GM12878 (cell line): ENCODE measurements around the gene NHEJ1. TPM values are rescaled to one million over a fixed set of nuclear protein-coding genes. Genes with fewer than 3 reads are reported as not detected.

ENCODE experiments used
- ATAC-seq: fragments of 200-7000 bp; cut with Tn5 transposase; 3 replicates; pipeline ENCODE4 v1.9.1; 2020; ENCODE audit warnings: mild to moderate bottlenecking, moderate library complexity
- BruUV-seq: library from RNA; stranded (reverse); fragments of 400-500 nt; replicated peaks from 2 replicates; lab custom pipeline; 2021; lab: Mats Ljungman, UMichigan
- CTCF ChIA-PET: fragments of 300-600 bp; sonication (Branson Sonifier 250); formaldehyde crosslinking; extraction: SDS; loops from one replicate; lab custom pipeline; 2021; ENCODE audit warnings: inconsistent platforms; lab: Yijun Ruan, JAX
- POLR2A ChIA-PET: fragments of 350-600 bp; formaldehyde crosslinking; extraction: SDS; loops from one replicate; lab custom pipeline; 2021; ENCODE audit warnings: inconsistent platforms; lab: Charles Lee
- RAD21 ChIA-PET: fragments of 300-600 bp; sonication (Branson Sonifier 250); formaldehyde crosslinking; loops from one replicate; lab custom pipeline; 2023; ENCODE audit warnings: antibody characterized with exemption; ENCODE audit not compliant: unreplicated experiment; lab: Charles Lee
- SMC1A ChIA-PET: fragments of 300-600 bp; sonication (Branson Sonifier 250); formaldehyde crosslinking; loops from one replicate; lab custom pipeline; 2023; ENCODE audit not compliant: unreplicated experiment, uncharacterized antibody; lab: Charles Lee
- DNase-seq: peaks from one replicate; pipeline ENCODE4 v3.0.0-alpha.2; 2011; ENCODE audit warnings: low read depth, low spot score
- FAIRE-seq: peaks from 3 replicates; lab custom pipeline; 2011; peaks lifted over from hg19 to GRCh38; lab: Jason Lieb, UNC
- H2AFZ ChIP-seq: 2 replicates; pipeline ENCODE4 v1.6.0; 2011; ENCODE audit warnings: low read depth, low read length, control low read depth; ENCODE audit not compliant: control insufficient read depth
- H3K27ac ChIP-seq: 2 replicates; pipeline ENCODE4 v1.5.1; 2011; ENCODE audit warnings: control low read depth; ENCODE audit not compliant: control insufficient read depth, insufficient read depth
- H3K27me3 ChIP-seq, 2 experiments: replicated peaks in 1 of 2; 2 replicates each; pipeline versions ENCODE4 v1.6.0 to v1.6.1; 2011; ENCODE audit warnings: low read length in 1 of 2; ENCODE audit not compliant: control insufficient read depth in 2 of 2, insufficient read depth in 2 of 2
- H3K36me3 ChIP-seq, 2 experiments: 2 replicates each; pipeline ENCODE4 v1.5.1; 2011; ENCODE audit warnings: low read length in 1 of 2; ENCODE audit not compliant: control insufficient read depth in 2 of 2, insufficient read depth in 2 of 2
- H3K4me1 ChIP-seq: 2 replicates; pipeline ENCODE4 v1.6.1; 2011; ENCODE audit warnings: mild to moderate bottlenecking, low read length, moderate library complexity, mixed read lengths; ENCODE audit not compliant: control insufficient read depth, insufficient read depth
- H3K4me2 ChIP-seq: 2 replicates; pipeline ENCODE4 v1.6.0; 2011; ENCODE audit warnings: control low read depth; ENCODE audit not compliant: control insufficient read depth, insufficient read depth
- H3K4me3 ChIP-seq: fragments of 200-600 bp; sonication (generic); 2 replicates; pipeline ENCODE4 v1.5.1; 2016
- H3K79me2 ChIP-seq: 2 replicates; pipeline ENCODE4 v1.6.0; 2011; ENCODE audit warnings: low read length; ENCODE audit not compliant: control insufficient read depth, insufficient read depth
- H3K9ac ChIP-seq: 2 replicates; pipeline ENCODE4 v1.8.0; 2011; ENCODE audit warnings: low read length, control low read depth, mixed read lengths; ENCODE audit not compliant: control insufficient read depth, insufficient read depth
- H3K9me3 ChIP-seq: replicated peaks from 3 replicates; pipeline ENCODE4 v1.5.1; 2011; ENCODE audit warnings: mild to moderate bottlenecking, low read length; ENCODE audit not compliant: control insufficient read depth, insufficient read depth
- H4K20me1 ChIP-seq: 2 replicates; pipeline ENCODE4 v1.6.0; 2011; ENCODE audit not compliant: control insufficient read depth, insufficient read depth
- ATF2 ChIP-seq: IDR thresholded peaks from 2 replicates; pipeline ENCODE4 v1.6.1; 2012; ENCODE audit warnings: low read length, inconsistent platforms
- CEBPB ChIP-seq, 2 experiments: fragments of 150-350 bp in 1 of 2; IDR thresholded peaks; 2 replicates each; pipeline ENCODE4 v1.6.1; 2012 to 2014; ENCODE audit warnings: low read depth in 2 of 2, low read length in 2 of 2, borderline replicate concordance in 1 of 2, inconsistent platforms in 1 of 2
- EP300 ChIP-seq, 2 experiments: fragments of 150-350 bp in 1 of 2; IDR thresholded peaks; 2 replicates each; pipeline ENCODE4 v1.6.1; 2011 to 2012; ENCODE audit warnings: low read depth in 2 of 2, low read length in 2 of 2, borderline replicate concordance in 1 of 2, improper control_type of control experiment in 1 of 2, inconsistent platforms in 1 of 2; ENCODE audit not compliant: control insufficient read depth in 1 of 2
- HDAC2 ChIP-seq: fragments of 200-600 bp; sonication (generic); IDR thresholded peaks from 2 replicates; pipeline ENCODE4 v1.6.1; 2017
- JUNB ChIP-seq: IDR thresholded peaks from 2 replicates; pipeline ENCODE4 v1.6.1; 2016; ENCODE audit warnings: antibody characterized with exemption, mild to moderate bottlenecking
- MXI1 ChIP-seq: fragments of 150-350 bp; IDR thresholded peaks from 2 replicates; pipeline ENCODE4 v1.6.1; 2011; ENCODE audit warnings: low read depth, mild to moderate bottlenecking, inconsistent platforms, low read length, improper control_type of control experiment
- MYB ChIP-seq: fragments of 150-350 bp; IDR thresholded peaks from 2 replicates; pipeline ENCODE4 v1.6.1; 2014; ENCODE audit warnings: mild to moderate bottlenecking, low read depth, low read length, borderline replicate concordance
- NBN ChIP-seq: fragments of 450-650 bp; IDR thresholded peaks from 2 replicates; pipeline ENCODE4 v1.6.1; 2016
- NFXL1 ChIP-seq: fragments of 450-650 bp; IDR thresholded peaks from 2 replicates; pipeline ENCODE4 v1.6.1; 2017; ENCODE audit warnings: antibody characterized with exemption, mild to moderate bottlenecking, borderline replicate concordance
- PAX8 ChIP-seq: fragments of 450-650 bp; IDR thresholded peaks from 2 replicates; pipeline ENCODE4 v1.6.1; 2017; ENCODE audit warnings: mild to moderate bottlenecking, moderate library complexity
- POLR2AphosphoS2 ChIP-seq: IDR thresholded peaks from 2 replicates; pipeline ENCODE4 v1.6.1; 2011; ENCODE audit warnings: low read depth, mild to moderate bottlenecking, low read length, improper control_type of control experiment, moderate library complexity
- SREBF1 ChIP-seq: IDR thresholded peaks from 2 replicates; pipeline ENCODE4 v1.6.1; 2012; ENCODE audit warnings: mild to moderate bottlenecking, low read length
- STAT3 ChIP-seq: IDR thresholded peaks from 2 replicates; pipeline ENCODE4 v1.6.1; 2011; ENCODE audit warnings: low read depth, low read length, improper control_type of control experiment
- TCF12 ChIP-seq: IDR thresholded peaks from 2 replicates; pipeline ENCODE4 v1.6.1; 2011; ENCODE audit warnings: low read depth, mild to moderate bottlenecking, low read length
- ZNF622 ChIP-seq: fragments of 450-650 bp; IDR thresholded peaks from 2 replicates; pipeline ENCODE4 v1.6.1; 2017; ENCODE audit warnings: mild to moderate bottlenecking, inconsistent platforms
- WGBS: methylation state at CpG from one replicate; pipeline ENCODE4 v1.1.6; 2016; ENCODE audit warnings: low lambda C conversion rate; ENCODE audit not compliant: insufficient replicate concordance, insufficient coverage; ENCODE audit errors: missing lambda C conversion rate; 5-methylcytosine and 5-hydroxymethylcytosine counted together
- in situ Hi-C: fragments of 300-500 bp; cut with MboI; formaldehyde crosslinking; loops from 9 replicates; pipeline ENCODE4 v1.14.3; 2018; ENCODE audit warnings: mixed read lengths
- intact Hi-C: fragments of 100-400 bp; cut with micrococcal nuclease; formaldehyde crosslinking; loops from one replicate; pipeline ENCODE4 v1.14.2; 2022; ENCODE audit not compliant: unreplicated experiment
- polyA plus RNA-seq, 11 experiments: library from polyadenylated mRNA; depleted of rRNA in 4 of 11; unstranded in 6 of 11; stranded (reverse) in 5 of 11; fragments of >200 nt; fragmentation: Nextera tagmentation in 4 of 11; fragmentation: Illumina TruSeq in 1 of 11; extraction: Ambion mirVana in 4 of 11; extraction: Trizol in 1 of 11; gene quantifications; 1 replicate in 1 of 11; 2 replicates in 10 of 11; pipeline versions ENCODE4 v1.2.1 to v1.2.3, GENCODE V29; 2011 to 2016; ENCODE audit warnings: inconsistent platforms in 2 of 11, missing spikeins in 2 of 11, low read depth in 1 of 11
- total RNA-seq, 4 experiments: library from RNA; depleted of rRNA in 3 of 4; stranded (reverse); fragments of >200 nt in 3 of 4; fragmentation: Illumina TruSeq in 1 of 4; extraction: Trizol in 1 of 4; gene quantifications; 2 replicates each; pipeline versions ENCODE4 v1.2.1 to v1.2.3, GENCODE V29; 2013 to 2021
- TF ChIP-seq, protein P1 (sequence below): fragments of 450-650 bp; IDR thresholded peaks from 2 replicates; pipeline ENCODE4 v1.6.1; 2014; ENCODE audit warnings: mild to moderate bottlenecking
- TF ChIP-seq, protein P2 (sequence below): IDR thresholded peaks from 2 replicates; pipeline ENCODE4 v1.6.1; 2011; ENCODE audit warnings: mild to moderate bottlenecking, low read depth, low read length, moderate library complexity; ENCODE audit not compliant: insufficient replicate concordance

Gene NHEJ1
- total and polyA plus RNA-seq, 10 of the 15 experiments (the other 5 are each of a cell fraction or from before 2014, with no cell fraction given), result 11.8 to 20.2 (median 17.0) TPM

DNA sequence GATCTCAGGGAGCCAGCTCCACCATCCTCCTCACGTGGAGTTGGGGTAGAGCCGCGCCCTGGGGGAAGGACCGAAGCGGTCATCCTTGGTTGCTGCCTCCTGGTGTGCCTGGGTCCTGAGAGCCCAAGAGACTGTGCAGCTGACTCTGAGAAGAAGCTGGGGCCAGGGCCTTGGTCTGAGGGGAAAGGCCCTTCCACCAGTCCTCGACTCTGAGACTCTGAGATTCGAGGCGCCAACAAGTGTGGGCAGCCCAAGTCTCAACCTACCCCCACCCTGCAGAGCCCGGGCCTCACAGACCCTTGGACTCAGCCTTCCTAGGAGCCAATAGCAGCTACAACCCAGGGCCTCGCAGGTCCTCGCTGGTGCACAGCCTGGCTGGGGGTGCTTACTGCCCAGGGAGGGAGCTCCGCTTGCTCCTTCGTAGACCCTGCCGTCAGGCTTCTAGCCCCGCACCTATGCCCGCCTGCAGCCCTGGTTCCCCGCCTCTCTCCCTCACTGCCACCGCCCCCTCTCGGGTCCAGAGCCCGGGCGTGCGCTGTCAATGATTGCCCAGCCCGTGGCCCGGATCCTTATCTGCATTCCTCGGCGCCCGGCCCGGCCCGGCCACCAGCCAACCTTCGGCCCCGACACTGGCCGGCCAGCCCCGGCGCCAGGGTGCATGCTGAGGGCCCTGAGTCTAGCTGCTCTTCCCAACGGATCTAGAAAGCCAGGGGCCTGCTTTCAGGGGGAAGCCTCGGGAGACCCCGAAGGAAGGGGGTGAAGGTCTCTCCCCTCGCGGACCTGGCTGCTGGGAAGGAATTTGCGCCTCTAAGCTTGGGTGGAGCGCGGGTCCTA lies 101.9 kb downstream of the NHEJ1 start:
- H3K4me3 ChIP-seq, result no peak overlapping the region
- no peak overlapping the region for H3K9ac ChIP-seq
- H3K27me3 ChIP-seq, result peaks cover 23 to 26% of the 10 kb centered on the region in 2 experiments
- ATAC-seq (no peak; the same call in 2 of the 3 replicates), DNase-seq (no peak), FAIRE-seq (no peak)
- WGBS, result 18% methylated on average over 35 of the region's 42 CpGs
- H3K79me2 ChIP-seq, result no peaks in the 10 kb centered on the region
- no peak overlapping the region for H3K4me2 ChIP-seq
- no TSS peak for BruUV-seq
- POLR2A ChIA-PET, result interaction anchor here (0.6 kb wide), 1 partner anchor 194 kb away, joined by 7 read pairs; the partner anchor contains the start of gene TUBA4B
- no peak overlapping the region for H2AFZ ChIP-seq
- in situ Hi-C loops, result loop anchor here (5.0 kb wide), 2 partner anchors 89 to 239 kb away; no protein-coding TSS in a partner anchor
- no peaks in the 10 kb centered on the region for H4K20me1 ChIP-seq
- RAD21 ChIA-PET, result interaction anchor here (0.7 to 2.9 kb wide), 6 partner anchors 14 to 99 kb away, joined by 3 to 24 read pairs (median 6); no protein-coding TSS in a partner anchor
- no peaks in the 10 kb centered on the region for H3K4me1 ChIP-seq
- H3K9me3 ChIP-seq, result no peaks in the 10 kb centered on the region
- no peaks in the 10 kb centered on the region for H3K36me3 ChIP-seq
- no peak overlapping the region for H3K27ac ChIP-seq
- SMC1A ChIA-PET, result interaction anchor here (0.6 to 1.7 kb wide), 7 partner anchors 45 to 99 kb away, joined by 3 to 13 read pairs (median 4); no protein-coding TSS in a partner anchor
- no peak for TF ChIP-seq SREBF1
- no peak for TF ChIP-seq STAT3
- no peak for TF ChIP-seq JUNB
- no peak for TF ChIP-seq NFXL1
- no peak for TF ChIP-seq MYB
- no peak for TF ChIP-seq HDAC2
- no peak for TF ChIP-seq EP300 (IDR thresholded peaks at IDR 0.05; ENCODE audit: borderline replicate concordance in 1 of 2, control insufficient read depth in 1 of 2, low read depth in 2 of 2, low read length in 2 of 2)
- no peak for TF ChIP-seq TCF12
- no peak for TF ChIP-seq ZNF622
- TF ChIP-seq CEBPB (IDR thresholded peaks at IDR 0.05; ENCODE audit: borderline replicate concordance in 1 of 2, low read depth in 2 of 2, low read length in 2 of 2), result no peak
- TF ChIP-seq, protein P1, sequence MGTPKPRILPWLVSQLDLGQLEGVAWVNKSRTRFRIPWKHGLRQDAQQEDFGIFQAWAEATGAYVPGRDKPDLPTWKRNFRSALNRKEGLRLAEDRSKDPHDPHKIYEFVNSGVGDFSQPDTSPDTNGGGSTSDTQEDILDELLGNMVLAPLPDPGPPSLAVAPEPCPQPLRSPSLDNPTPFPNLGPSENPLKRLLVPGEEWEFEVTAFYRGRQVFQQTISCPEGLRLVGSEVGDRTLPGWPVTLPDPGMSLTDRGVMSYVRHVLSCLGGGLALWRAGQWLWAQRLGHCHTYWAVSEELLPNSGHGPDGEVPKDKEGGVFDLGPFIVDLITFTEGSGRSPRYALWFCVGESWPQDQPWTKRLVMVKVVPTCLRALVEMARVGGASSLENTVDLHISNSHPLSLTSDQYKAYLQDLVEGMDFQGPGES, result no peak
- no peak for TF ChIP-seq POLR2AphosphoS2
- TF ChIP-seq ATF2, result no peak
- no peak for TF ChIP-seq MXI1
- no peak for TF ChIP-seq PAX8
- TF ChIP-seq, protein P2, sequence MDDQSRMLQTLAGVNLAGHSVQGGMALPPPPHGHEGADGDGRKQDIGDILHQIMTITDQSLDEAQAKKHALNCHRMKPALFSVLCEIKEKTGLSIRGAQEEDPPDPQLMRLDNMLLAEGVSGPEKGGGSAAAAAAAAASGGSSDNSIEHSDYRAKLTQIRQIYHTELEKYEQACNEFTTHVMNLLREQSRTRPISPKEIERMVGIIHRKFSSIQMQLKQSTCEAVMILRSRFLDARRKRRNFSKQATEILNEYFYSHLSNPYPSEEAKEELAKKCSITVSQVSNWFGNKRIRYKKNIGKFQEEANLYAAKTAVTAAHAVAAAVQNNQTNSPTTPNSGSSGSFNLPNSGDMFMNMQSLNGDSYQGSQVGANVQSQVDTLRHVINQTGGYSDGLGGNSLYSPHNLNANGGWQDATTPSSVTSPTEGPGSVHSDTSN, result no peak
- no peak for TF ChIP-seq NBN
- intact Hi-C loops, result loop anchor here (1.0 to 5.0 kb wide), 3 partner anchors 61 to 239 kb away; no protein-coding TSS in a partner anchor
- CTCF ChIA-PET, result interaction anchor here (0.6 to 5.2 kb wide), 19 partner anchors 10 to 282 kb away, joined by 3 to 60 read pairs (median 5); no protein-coding TSS in a partner anchor
